K562 (cell line): ENCODE results near the gene MACROD2. TPM values are rescaled to one million over a fixed set of nuclear protein-coding genes. Genes with fewer than 3 reads are reported as not detected.

Experiments
- ATAC-seq: fragments of 200-7000 bp; cut with Tn5 transposase; 3 replicates; pipeline ENCODE4 v1.9.1; 2020; ENCODE audit warnings: moderate library complexity
- BruUV-seq: library from RNA; stranded (reverse); fragments of 400-500 nt; replicated peaks from 2 replicates; lab custom pipeline; 2021; lab: Mats Ljungman, UMichigan
- CTCF ChIA-PET: fragments of 300-600 bp; formaldehyde crosslinking; extraction: SDS; loops from one replicate; lab custom pipeline; 2021; ENCODE audit warnings: low intra/inter-chr PET ratio; lab: Yijun Ruan, JAX
- POLR2A ChIA-PET: fragments of 300-600, 350-650 bp; sonication (Branson Sonifier 250); formaldehyde crosslinking; extraction: SDS; loops from one replicate; lab custom pipeline; 2021; ENCODE audit warnings: antibody characterized with exemption, inconsistent platforms; lab: Yijun Ruan, JAX
- DNase-seq, 4 experiments: peaks; one replicate each; pipeline versions ENCODE4 v3.0.0 to v3.0.0-alpha.2; 2011 to 2018; ENCODE audit warnings: low spot score in 3 of 4, mixed read lengths in 3 of 4; ENCODE audit errors: extremely low read depth in 1 of 4
- FAIRE-seq: peaks from 2 replicates; lab custom pipeline; 2011; peaks lifted over from hg19 to GRCh38; lab: Jason Lieb, UNC
- H2AFZ ChIP-seq: 2 replicates; pipeline ENCODE4 v1.6.0; 2011; ENCODE audit warnings: low read depth, low read length, control low read depth, inconsistent platforms
- H3K27ac ChIP-seq: fragments of 200-600 bp; 3 replicates; pipeline ENCODE4 v1.8.0; 2011; ENCODE audit warnings: low read depth, mild to moderate bottlenecking, control low read depth, inconsistent platforms, low read length, moderate library complexity, mixed read lengths; ENCODE audit errors: extremely low read depth
- H3K27me3 ChIP-seq, 2 experiments: fragments of 300-600 bp in 1 of 2; 2 replicates in 1 of 2; 3 replicates in 1 of 2; pipeline versions ENCODE4 v1.6.0 to v1.8.0; 2011; ENCODE audit warnings: inconsistent platforms in 2 of 2, low read length in 2 of 2, mild to moderate bottlenecking in 1 of 2, mixed read lengths in 1 of 2, moderate library complexity in 1 of 2; ENCODE audit not compliant: control insufficient read depth in 2 of 2, insufficient read depth in 2 of 2
- H3K36me3 ChIP-seq: fragments of 300-600 bp; 3 replicates; pipeline ENCODE4 v1.8.0; 2011; ENCODE audit warnings: mild to moderate bottlenecking, low read length, inconsistent platforms; ENCODE audit not compliant: control insufficient read depth, insufficient read depth
- H3K4me1 ChIP-seq, 2 experiments: fragments of 200-600 bp in 1 of 2; replicated peaks in 1 of 2; 2 replicates in 1 of 2; 3 replicates in 1 of 2; pipeline versions ENCODE4 v1.5.1 to v1.8.0; 2011; ENCODE audit warnings: inconsistent platforms in 2 of 2, low read length in 2 of 2, mild to moderate bottlenecking in 1 of 2, mixed read lengths in 1 of 2, moderate library complexity in 1 of 2; ENCODE audit not compliant: control insufficient read depth in 2 of 2, insufficient read depth in 2 of 2
- H3K4me2 ChIP-seq: 2 replicates; pipeline ENCODE4 v1.6.1; 2011; ENCODE audit warnings: low read length, control low read depth, inconsistent platforms, mixed read lengths; ENCODE audit not compliant: insufficient read depth
- H3K4me3 ChIP-seq: fragments of 200-600 bp; sonication (generic), shearing (Covaris generic); 2 replicates; pipeline ENCODE4 v1.5.1; 2016; ENCODE audit warnings: control low read depth, inconsistent platforms
- H3K79me2 ChIP-seq: fragments of 200-600 bp; 3 replicates; pipeline ENCODE4 v1.8.0; 2011; ENCODE audit warnings: low read length, inconsistent platforms; ENCODE audit not compliant: control insufficient read depth, insufficient read depth
- H3K9ac ChIP-seq, 2 experiments: 2 replicates each; pipeline versions ENCODE4 v1.6.0 to v1.6.1; 2011; ENCODE audit warnings: low read depth in 2 of 2, low read length in 2 of 2, control low read depth in 1 of 2, inconsistent platforms in 1 of 2, mild to moderate bottlenecking in 1 of 2, mixed read lengths in 1 of 2; ENCODE audit not compliant: insufficient read depth in 1 of 2
- H3K9me1 ChIP-seq: one replicate; pipeline ENCODE4 v1.6.0; 2011; ENCODE audit warnings: inconsistent platforms, mild to moderate bottlenecking, low read length, moderate library complexity; ENCODE audit not compliant: control insufficient read depth, insufficient read depth
- H3K9me3 ChIP-seq: replicated peaks from 2 replicates; pipeline ENCODE4 v1.5.1; 2011; ENCODE audit warnings: low read depth, low read length, inconsistent platforms; ENCODE audit not compliant: control insufficient read depth, insufficient read depth
- H4K20me1 ChIP-seq: replicated peaks from 2 replicates; pipeline ENCODE4 v1.6.1; 2011; ENCODE audit warnings: low read length, inconsistent platforms, mixed read lengths; ENCODE audit not compliant: control insufficient read depth, insufficient read depth
- ADNP ChIP-seq: fragments of 200-800 bp; sonication (Bioruptor generic); IDR thresholded peaks from 2 replicates; pipeline ENCODE4 v1.6.1; 2016; ENCODE audit warnings: missing genetic modification characterization, missing compliant biosample characterization
- ARID2 ChIP-seq: fragments of 450-650 bp; IDR thresholded peaks from 2 replicates; pipeline ENCODE4 v1.6.1; 2017; ENCODE audit warnings: antibody characterized with exemption, mild to moderate bottlenecking
- BRCA1 ChIP-seq, 2 experiments: fragments of 450-650 bp in 1 of 2; sonication (generic) in 1 of 2; formaldehyde crosslinking in 1 of 2; IDR thresholded peaks; 2 replicates each; pipeline versions ENCODE4 v1.5.0 to v1.6.1; 2017 to 2020; ENCODE audit warnings: mild to moderate bottlenecking in 1 of 2, missing genetic modification reagents in 1 of 2
- ETV6 ChIP-seq, 3 experiments: fragments of 150-350 bp in 1 of 3; sonication (generic) in 1 of 3; formaldehyde crosslinking in 1 of 3; IDR thresholded peaks; 2 replicates each; pipeline versions ENCODE4 v1.6.1 to v1.8.0; 2014 to 2022; ENCODE audit warnings: borderline replicate concordance in 2 of 3, low read depth in 2 of 3, antibody characterized with exemption in 1 of 3, low read length in 1 of 3, mild to moderate bottlenecking in 1 of 3, missing genetic modification reagents in 1 of 3
- HMG20B ChIP-seq: fragments of 250-450 bp; sonication (Bioruptor Pico); IDR thresholded peaks from 2 replicates; pipeline ENCODE4 v1.5.0; 2021; ENCODE audit warnings: mild to moderate bottlenecking
- IRF2 ChIP-seq: sonication (generic); formaldehyde crosslinking; IDR thresholded peaks from 2 replicates; pipeline ENCODE4 v1.8.1; 2022; ENCODE audit warnings: mild to moderate bottlenecking, missing genetic modification reagents
- KAT8 ChIP-seq: fragments of 450-650 bp; IDR thresholded peaks from 2 replicates; pipeline ENCODE4 v1.6.1; 2016; ENCODE audit warnings: low read depth, mild to moderate bottlenecking
- KHSRP ChIP-seq: fragments of 450-650 bp; IDR thresholded peaks from 2 replicates; pipeline ENCODE4 v1.6.1; 2017
- PML ChIP-seq: IDR thresholded peaks from 2 replicates; pipeline ENCODE4 v1.6.1; 2012; ENCODE audit warnings: low read length, inconsistent platforms
- RBM39 ChIP-seq: fragments of 200-400 bp; formaldehyde crosslinking; optimal IDR thresholded peaks from 2 replicates; pipeline ENCODE3; 2018; ENCODE audit warnings: low read depth, low read length
- SMAD4 ChIP-seq: fragments of 250-450 bp; sonication (Bioruptor Pico); conservative IDR thresholded peaks from 2 replicates; pipeline ENCODE4 v1.8.0; 2021; ENCODE audit warnings: inconsistent platforms, mild to moderate bottlenecking, moderate library complexity
- TCF7L2 ChIP-seq: fragments of 150-350 bp; IDR thresholded peaks from 2 replicates; pipeline ENCODE4 v1.6.1; 2016; ENCODE audit warnings: low read depth, mild to moderate bottlenecking, low read length, moderate library complexity
- ZNF174 ChIP-seq: fragments of 250-450 bp; sonication (Bioruptor Pico); IDR thresholded peaks from 2 replicates; pipeline ENCODE4 v1.4.0; 2020; ENCODE audit warnings: mild to moderate bottlenecking
- ZNF282 ChIP-seq: sonication (generic); formaldehyde crosslinking; IDR thresholded peaks from 2 replicates; pipeline ENCODE4 v1.8.1; 2023; ENCODE audit warnings: missing genetic modification reagents
- ZNF644 ChIP-seq: fragments of 200-800 bp; sonication (Bioruptor generic); IDR thresholded peaks from 2 replicates; pipeline ENCODE4 v1.6.1; 2016; ENCODE audit warnings: low read depth, missing genetic modification characterization, missing compliant biosample characterization
- ZNF77 ChIP-seq: fragments of 250-450 bp; sonication (Bioruptor Pico); IDR thresholded peaks from 2 replicates; pipeline ENCODE4 v1.5.0; 2020
- WGBS: fragments of 100-300 bp; shearing (Covaris generic); methylation state at CpG from one replicate; pipeline ENCODE4 v1.1.6; 2016; ENCODE audit warnings: low coverage, mixed read lengths; ENCODE audit not compliant: insufficient coverage; ENCODE audit errors: missing lambda C conversion rate; 5-methylcytosine and 5-hydroxymethylcytosine counted together
- in situ Hi-C: fragments of 300-500 bp; cut with MboI; formaldehyde crosslinking; loops from 4 replicates; pipeline ENCODE4 v1.15.0; 2018; ENCODE audit warnings: inconsistent platforms, mixed read lengths
- intact Hi-C: fragments of 100-400 bp; cut with micrococcal nuclease; formaldehyde crosslinking; loops from 2 replicates; pipeline ENCODE4 v1.14.2; 2022
- polyA plus RNA-seq, 8 experiments: library from polyadenylated mRNA; depleted of rRNA in 4 of 8; stranded (reverse) in 5 of 8; unstranded in 3 of 8; fragments of >200 nt; fragmentation: Nextera tagmentation in 2 of 8; fragmentation: Illumina TruSeq in 1 of 8; extraction: Ambion mirVana in 2 of 8; extraction: Trizol in 1 of 8; gene quantifications; 2 replicates each; pipeline versions ENCODE4 v1.2.1 to v1.2.3, GENCODE V29; 2011 to 2014; ENCODE audit warnings: inconsistent platforms in 1 of 8, missing spikeins in 1 of 8
- total RNA-seq, 7 experiments: library from RNA; depleted of rRNA in 6 of 7; stranded (reverse); fragments of >200 nt in 6 of 7; fragmentation: Illumina TruSeq in 2 of 7; extraction: Trizol in 2 of 7; gene quantifications; 2 replicates each; pipeline versions ENCODE4 v1.2.1 to v1.2.3, GENCODE V29; 2011 to 2021; ENCODE audit warnings: low replicate concordance in 1 of 7
- TF ChIP-seq, protein P1 (sequence below): fragments of 200-800 bp; sonication (Bioruptor generic); IDR thresholded peaks from 2 replicates; pipeline ENCODE4 v1.6.1; 2017; ENCODE audit warnings: missing genetic modification characterization, missing compliant biosample characterization
- TF ChIP-seq, protein P2 (sequence below): fragments of 450-650 bp; formaldehyde crosslinking; IDR thresholded peaks from 2 replicates; pipeline ENCODE4 v1.4.0; 2022; ENCODE audit warnings: missing genetic modification characterization
- TF ChIP-seq, protein P3 (sequence below): IDR thresholded peaks from 2 replicates; pipeline ENCODE4 v1.6.1; 2011; ENCODE audit warnings: borderline replicate concordance, low read depth, mild to moderate bottlenecking, moderate library complexity, low read length; ENCODE audit not compliant: insufficient read depth, poor library complexity, severe bottlenecking

MACROD2 gene
- total and polyA plus RNA-seq, 9 of the 15 experiments (the other 6 are each of a cell fraction or from before 2014, with no cell fraction given), result not detected

DNA sequence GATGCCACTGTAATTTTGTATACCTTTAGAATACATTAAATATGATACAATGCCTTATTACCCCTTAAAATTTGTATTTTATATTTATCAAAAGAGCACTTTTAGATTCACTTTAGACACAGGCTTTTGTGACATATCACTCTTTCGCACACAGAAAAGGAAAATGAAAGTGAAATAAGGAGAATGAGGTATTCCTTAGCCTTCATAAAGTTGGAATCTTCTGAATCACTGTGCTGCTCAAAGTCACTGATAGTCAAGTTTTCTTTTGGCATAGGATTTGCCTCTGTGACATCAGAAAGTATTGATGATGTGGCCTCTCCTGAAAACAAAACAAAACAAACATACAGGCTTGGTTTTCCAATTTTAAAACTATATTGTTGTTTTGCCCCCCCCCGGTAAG is 1480.9 kb downstream of the MACROD2 start:
- FAIRE-seq, result no peak
- CTCF ChIA-PET, result no interaction called here
- no peak overlapping the region for H3K9ac ChIP-seq
- no TSS peak for BruUV-seq
- POLR2A ChIA-PET, result no interaction called here
- H3K4me2 ChIP-seq, result no peak overlapping the region
- no peak overlapping the region for H2AFZ ChIP-seq
- no peak for TF ChIP-seq ARID2
- TF ChIP-seq PML, result no peak
- TF ChIP-seq TCF7L2, result no peak
- TF ChIP-seq BRCA1 (IDR thresholded peaks at IDR 0.05), result no peak
- TF ChIP-seq BRCA1 (CRISPR knock-in tag; IDR thresholded peaks at IDR 0.05), result no peak
- TF ChIP-seq ZNF644 (tag), result no peak
- TF ChIP-seq RBM39, result no peak
- TF ChIP-seq IRF2 (CRISPR knock-in tag), result no peak
- TF ChIP-seq KAT8, result no peak
- TF ChIP-seq ZNF77 (CRISPR knock-in tag), result no peak
- no peak for TF ChIP-seq ZNF174 (CRISPR knock-in tag)
- no peak for TF ChIP-seq SMAD4 (CRISPR knock-in tag)
- no peak for TF ChIP-seq ZNF282 (CRISPR knock-in tag)
- no peak for TF ChIP-seq HMG20B (CRISPR knock-in tag)
- TF ChIP-seq, protein P1, sequence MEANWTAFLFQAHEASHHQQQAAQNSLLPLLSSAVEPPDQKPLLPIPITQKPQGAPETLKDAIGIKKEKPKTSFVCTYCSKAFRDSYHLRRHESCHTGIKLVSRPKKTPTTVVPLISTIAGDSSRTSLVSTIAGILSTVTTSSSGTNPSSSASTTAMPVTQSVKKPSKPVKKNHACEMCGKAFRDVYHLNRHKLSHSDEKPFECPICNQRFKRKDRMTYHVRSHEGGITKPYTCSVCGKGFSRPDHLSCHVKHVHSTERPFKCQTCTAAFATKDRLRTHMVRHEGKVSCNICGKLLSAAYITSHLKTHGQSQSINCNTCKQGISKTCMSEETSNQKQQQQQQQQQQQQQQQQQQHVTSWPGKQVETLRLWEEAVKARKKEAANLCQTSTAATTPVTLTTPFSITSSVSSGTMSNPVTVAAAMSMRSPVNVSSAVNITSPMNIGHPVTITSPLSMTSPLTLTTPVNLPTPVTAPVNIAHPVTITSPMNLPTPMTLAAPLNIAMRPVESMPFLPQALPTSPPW (CRISPR knock-in tag), result no peak
- no peak for TF ChIP-seq ETV6 (IDR thresholded peaks at IDR 0.05; ENCODE audit: borderline replicate concordance in 1 of 2, low read depth in 2 of 2, low read length in 1 of 2)
- no peak for TF ChIP-seq ETV6 (CRISPR knock-in tag; IDR thresholded peaks at IDR 0.05; ENCODE audit: borderline replicate concordance)
- TF ChIP-seq, protein P2, sequence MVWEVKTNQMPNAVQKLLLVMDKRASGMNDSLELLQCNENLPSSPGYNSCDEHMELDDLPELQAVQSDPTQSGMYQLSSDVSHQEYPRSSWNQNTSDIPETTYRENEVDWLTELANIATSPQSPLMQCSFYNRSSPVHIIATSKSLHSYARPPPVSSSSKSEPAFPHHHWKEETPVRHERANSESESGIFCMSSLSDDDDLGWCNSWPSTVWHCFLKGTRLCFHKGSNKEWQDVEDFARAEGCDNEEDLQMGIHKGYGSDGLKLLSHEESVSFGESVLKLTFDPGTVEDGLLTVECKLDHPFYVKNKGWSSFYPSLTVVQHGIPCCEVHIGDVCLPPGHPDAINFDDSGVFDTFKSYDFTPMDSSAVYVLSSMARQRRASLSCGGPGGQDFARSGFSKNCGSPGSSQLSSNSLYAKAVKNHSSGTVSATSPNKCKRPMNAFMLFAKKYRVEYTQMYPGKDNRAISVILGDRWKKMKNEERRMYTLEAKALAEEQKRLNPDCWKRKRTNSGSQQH (CRISPR knock-in tag), result no peak
- no peak for TF ChIP-seq KHSRP
- TF ChIP-seq, protein P3, sequence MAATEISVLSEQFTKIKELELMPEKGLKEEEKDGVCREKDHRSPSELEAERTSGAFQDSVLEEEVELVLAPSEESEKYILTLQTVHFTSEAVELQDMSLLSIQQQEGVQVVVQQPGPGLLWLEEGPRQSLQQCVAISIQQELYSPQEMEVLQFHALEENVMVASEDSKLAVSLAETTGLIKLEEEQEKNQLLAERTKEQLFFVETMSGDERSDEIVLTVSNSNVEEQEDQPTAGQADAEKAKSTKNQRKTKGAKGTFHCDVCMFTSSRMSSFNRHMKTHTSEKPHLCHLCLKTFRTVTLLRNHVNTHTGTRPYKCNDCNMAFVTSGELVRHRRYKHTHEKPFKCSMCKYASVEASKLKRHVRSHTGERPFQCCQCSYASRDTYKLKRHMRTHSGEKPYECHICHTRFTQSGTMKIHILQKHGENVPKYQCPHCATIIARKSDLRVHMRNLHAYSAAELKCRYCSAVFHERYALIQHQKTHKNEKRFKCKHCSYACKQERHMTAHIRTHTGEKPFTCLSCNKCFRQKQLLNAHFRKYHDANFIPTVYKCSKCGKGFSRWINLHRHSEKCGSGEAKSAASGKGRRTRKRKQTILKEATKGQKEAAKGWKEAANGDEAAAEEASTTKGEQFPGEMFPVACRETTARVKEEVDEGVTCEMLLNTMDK, result no peak
- no peak for TF ChIP-seq ADNP (tag)
- TF ChIP-seq, all 486 proteins: peak for 0
- Histone ChIP-seq H3K36me3 (no peaks in the 10 kb centered on the region), H3K9me1 (no peaks in the 10 kb centered on the region), H3K79me2 (no peaks in the 10 kb centered on the region), H3K27ac (no peak overlapping the region), H3K27me3 (no peaks in the 10 kb centered on the region), H4K20me1 (no peaks in the 10 kb centered on the region), H3K9me3 (no peaks in the 10 kb centered on the region; the same call in 1 of the 2 replicates), H3K4me1 (no peaks in the 10 kb centered on the region), H3K4me3 (no peak overlapping the region)
- whole genome bisulfite sequencing, result 0% methylated on average over 2 of the region's 2 CpGs
- no peak for ATAC-seq
- in situ Hi-C loops, result no loop called here
- intact Hi-C loops, result no loop called here
- DNase-seq, result no peak
